DND-41 (cell line): Measurements from ENCODE around the gene FAM47C.

Experiments used
- CTCF ChIP-seq: IDR thresholded peaks from 2 replicates; pipeline ENCODE4 v1.5.1; 2012; ENCODE audit warnings: borderline replicate concordance, low read length, moderate library complexity, mild to moderate bottlenecking; ENCODE audit not compliant: poor library complexity, severe bottlenecking; ENCODE audit errors: extremely low read depth
- EZH2 ChIP-seq: IDR thresholded peaks from 3 replicates; pipeline ENCODE4 v1.6.1; 2012; ENCODE audit warnings: borderline replicate concordance, low read depth, mild to moderate bottlenecking, moderate library complexity, low read length, inconsistent platforms; ENCODE audit not compliant: severe bottlenecking

GRCh38 chrX:36986231-36986630, 21.9 kb upstream of the FAM47C start:
- TF ChIP-seq CTCF (no peak), EZH2 (no peak)
